Adrenal gland (tissue), 12 donors: ENCODE data around the gene CST4. TPM values are rescaled to one million over a fixed set of nuclear protein-coding genes. Genes with fewer than 3 reads are reported as not detected.
A peak's percentile ranks its signal among the peaks of the same experiment; 100 is the strongest.

Experiments used
- DNase-seq, 7 donors: peaks; one replicate each; pipeline ENCODE4 v3.0.0-alpha.2; 2019 to 2020
- H3K27ac ChIP-seq, 5 donors: fragments of 200-600 bp; sonication (generic) in 4 of 5; 1 replicate in 3 of 5; 2 replicates in 2 of 5; pipeline versions ENCODE4 v1.5.1 to v1.8.0; 2016 to 2020; ENCODE audit warnings: mild to moderate bottlenecking in 1 of 5
- H3K27me3 ChIP-seq: fragments of 200-600 bp; 2 replicates; pipeline ENCODE4 v1.8.0; 2021
- H3K36me3 ChIP-seq, 2 donors: fragments of 200-600 bp; replicated peaks in 1 of 2; 1 replicate in 1 of 2; 2 replicates in 1 of 2; pipeline versions ENCODE4 v1.5.1 to v1.8.0; 2018 to 2022
- H3K4me1 ChIP-seq, 2 donors: fragments of 200-600 bp; replicated peaks in 1 of 2; 1 replicate in 1 of 2; 2 replicates in 1 of 2; pipeline versions ENCODE4 v1.5.1 to v1.8.0; 2018 to 2021
- H3K4me3 ChIP-seq, 4 donors: fragments of 200-600 bp; sonication (generic) in 3 of 4; one replicate each; pipeline ENCODE4 v1.5.1; 2016 to 2018
- H3K9me3 ChIP-seq, 3 donors: fragments of 200-600 bp; sonication (generic) in 1 of 3; replicated peaks in 1 of 3; 1 replicate in 2 of 3; 2 replicates in 1 of 3; pipeline versions ENCODE4 v1.5.1 to v1.8.0; 2016 to 2021
- CTCF ChIP-seq, 6 experiments: fragments of 450-650 bp in 4 of 6; fragments of 200-600 bp in 2 of 6; sonication (generic) in 1 of 6; IDR thresholded peaks; 1 replicate in 5 of 6; 2 replicates in 1 of 6; pipeline versions ENCODE4 v1.5.1 to v1.8.0; 2016 to 2021; ENCODE audit warnings: antibody characterized with exemption in 6 of 6, mild to moderate bottlenecking in 2 of 6, moderate library complexity in 1 of 6
- POLR2A ChIP-seq, 2 donors: fragments of 450-650 bp; IDR thresholded peaks; one replicate each; pipeline ENCODE4 v1.6.1; 2017; ENCODE audit warnings: antibody characterized with exemption in 2 of 2, mild to moderate bottlenecking in 2 of 2, moderate library complexity in 1 of 2
- WGBS, 4 donors: extraction: QIAGEN DNeasy Blood & Tissue Kit in 2 of 4; methylation state at CpG; one replicate each; pipeline versions ENCODE4 v1.1.5 to v1.1.7; 2013 to 2017; 5-methylcytosine and 5-hydroxymethylcytosine counted together
- intact Hi-C, 2 donors: fragments of 100-400 bp; cut with DNase I; formaldehyde crosslinking; loops; one replicate each; pipeline versions ENCODE4 v1.14.1 to v1.15.0; 2022 to 2023
- polyA plus RNA-seq, 3 donors: library from polyadenylated mRNA; stranded (reverse); fragments of 200-250 nt in 2 of 3; fragments of 350-450 nt in 1 of 3; fragmentation: Illumina TruSeq in 1 of 3; extraction: RNeasy Lipid Tissue Mini Kit (QIAGEN cat#74804) in 1 of 3; gene quantifications; one replicate each; pipeline ENCODE4 v1.2.3, GENCODE V29; 2013 to 2014
- total RNA-seq, 9 donors: library from RNA; depleted of rRNA in 4 of 9; stranded (reverse); fragments of >200 nt in 4 of 9; fragments of 120-200 nt in 1 of 9; fragmentation: NEBNext Ultra II Directional in 1 of 9; extraction: Animal tissue kit (Norgen Biotek cat#: 25700) in 1 of 9; gene quantifications; one replicate each; pipeline versions ENCODE4 v1.1.0 to v1.2.4, GENCODE V29; 2013 to 2023
- donor health status: healthy with polysubstance abuse.
- donor health status: Bipolar disorder and iron deficiency.
- donor health status: DM: yes; HTN: yes; CAD: no.
- donor health status: DM: no; HTN: no; CAD: no.
- donor health status: DM: no; HTN: no; CAD: no.
- donor health status: DM: yes; HTN: yes; CAD: no.

The CST4 gene
- total and polyA plus RNA-seq, 12 donors: not detected

GRCh38 chr20:23658336-23658735, 30.5 kb downstream of the CST4 start:
- Histone ChIP-seq H3K27ac (no peak overlapping the region), H3K4me1 (no peaks in the 10 kb centered on the region), H3K9me3 (no peaks in the 10 kb centered on the region), H3K4me3 (no peak overlapping the region), H3K27me3 (no peaks in the 10 kb centered on the region), H3K36me3 (no peaks in the 10 kb centered on the region)
- TF ChIP-seq CTCF (IDR thresholded peaks at IDR 0.05) (no peak), POLR2A (IDR thresholded peaks at IDR 0.05) (no peak)
- intact Hi-C loops: no loop called here
- WGBS, 4 donors: 65 to 82% (median 76%) methylated on average over 2 of the region's 2 CpGs
- no peak for DNase-seq

- Histone ChIP-seq H3K36me3 (no peaks in the 10 kb centered on the region), H3K9me3 (no peaks in the 10 kb centered on the region), H3K4me3 (no peak overlapping the region), H3K27me3 (no peaks in the 10 kb centered on the region), H3K27ac (no peak overlapping the region), H3K4me1 (no peaks in the 10 kb centered on the region)
- 68 to 76% (median 70%) methylated on average over 7 to 8 of the region's 8 CpGs for WGBS, 4 donors
- DNase-seq: no peak
- TF ChIP-seq CTCF (IDR thresholded peaks at IDR 0.05): no peak
- no peak for TF ChIP-seq POLR2A (IDR thresholded peaks at IDR 0.05)
- intact Hi-C loops: no loop called here
Observed at GRCh38 chr20:23657202-23657601, 31.6 kb downstream of the CST4 start.

GRCh38 chr20:23656372-23656771, 32.5 kb downstream of the CST4 start:
- TF ChIP-seq CTCF (IDR thresholded peaks at IDR 0.05): no peak
- TF ChIP-seq POLR2A (IDR thresholded peaks at IDR 0.05): no peak
- intact Hi-C loops: no loop called here
- DNase-seq: no peak
- Histone ChIP-seq H3K27ac (peak overlapping the region in 2 of 5 donors; percentile 34 to 80), H3K36me3 (no peaks in the 10 kb centered on the region), H3K4me1 (no peaks in the 10 kb centered on the region), H3K4me3 (no peak overlapping the region), H3K9me3 (no peaks in the 10 kb centered on the region), H3K27me3 (no peaks in the 10 kb centered on the region)
- WGBS, 4 donors: 43 to 59% (median 53%) methylated on average over 9 to 10 of the region's 10 CpGs

- WGBS, 4 donors: 47 to 56% (median 51%) methylated on average over 22 to 23 of the region's 23 CpGs
- intact Hi-C loops: no loop called here
- TF ChIP-seq CTCF (IDR thresholded peaks at IDR 0.05) (no peak), POLR2A (IDR thresholded peaks at IDR 0.05) (no peak)
- peak in 6 of 7 donors; percentile 42 to 74 (median 54) for DNase-seq
- Histone ChIP-seq H3K4me1 (no peaks in the 10 kb centered on the region), H3K27me3 (no peaks in the 10 kb centered on the region), H3K4me3 (no peak overlapping the region), H3K27ac (peak overlapping the region in 2 of 5 donors; percentile 34 to 80), H3K36me3 (no peaks in the 10 kb centered on the region), H3K9me3 (no peaks in the 10 kb centered on the region)
Observed at GRCh38 chr20:23655491-23656211, 33.2 kb downstream of the CST4 start.
